ENCODE data around the gene NEXN.
"Not testable (repeated sequence)": the region's sequence is repeated elsewhere in the genome, so short reads cannot be mapped to it uniquely, and the experiment has no call there.

Gene NEXN

GRCh38 chr1:77961392-77961791, 73.0 kb downstream of the NEXN start:
- DNase-seq (ENCODE audit: low read depth): no peak

- no peak for DNase-seq (ENCODE audit: low read depth)
Observed at GRCh38 chr1:77966291-77966690, 77.9 kb downstream of the NEXN start.

- no peak for DNase-seq (ENCODE audit: low read depth)
Observed at GRCh38 chr1:77970192-77970591, 81.8 kb downstream of the NEXN start.

- DNase-seq (ENCODE audit: low read depth): no peak
Observed at GRCh38 chr1:77972080-77972479, 83.7 kb downstream of the NEXN start.

- no peak for DNase-seq (ENCODE audit: low read depth)
Observed at GRCh38 chr1:77975386-77975785, 87.0 kb downstream of the NEXN start.

- DNase-seq (ENCODE audit: low read depth): no peak
Observed at GRCh38 chr1:77975907-77976306, 87.5 kb downstream of the NEXN start.

- DNase-seq (ENCODE audit: low read depth): no peak
Observed at GRCh38 chr1:77976433-77977076, 88.1 kb downstream of the NEXN start.

- DNase-seq (ENCODE audit: low read depth): no peak
Observed at GRCh38 chr1:77977989-77978292, 89.5 kb downstream of the NEXN start.

GRCh38 chr1:77978293-77978968, 90.0 kb downstream of the NEXN start:
- DNase-seq (ENCODE audit: low read depth): peak; percentile 18

GRCh38 chr1:77978969-77979876, 90.8 kb downstream of the NEXN start, which contains the start of gene FUBP1:
TSS of gene FUBP1 (minus strand) at chr1:77979072. CDS start at chr1:77979004, 68 bp downstream.
- DNase-seq (ENCODE audit: low read depth): peak; percentile 68

GRCh38 chr1:77983352-77983996, 95.0 kb downstream of the NEXN start:
- not testable (repeated sequence) for DNase-seq (ENCODE audit: low read depth)

GRCh38 chr1:77983997-77984355, 95.6 kb downstream of the NEXN start:
- no peak for DNase-seq (ENCODE audit: low read depth)

GRCh38 chr1:77984629-77985028, 96.2 kb downstream of the NEXN start:
- no peak for DNase-seq (ENCODE audit: low read depth)

- DNase-seq (ENCODE audit: low read depth): no peak
Observed at GRCh38 chr1:77986810-77987209, 98.4 kb downstream of the NEXN start.

- DNase-seq (ENCODE audit: low read depth): no peak
Observed at GRCh38 chr1:77987919-77988318, 99.5 kb downstream of the NEXN start.

GRCh38 chr1:77989744-77990143, 101.3 kb downstream of the NEXN start:
- DNase-seq (ENCODE audit: low read depth): no peak

GRCh38 chr1:77990629-77991204, 102.3 kb downstream of the NEXN start:
- no peak for DNase-seq (ENCODE audit: low read depth)

- DNase-seq (ENCODE audit: low read depth): no peak
Observed at GRCh38 chr1:77991638-77992037, 103.2 kb downstream of the NEXN start.
